ENCODE measurements around the gene PLXNA4. TPM values are rescaled to one million over a fixed set of nuclear protein-coding genes. Genes with fewer than 3 reads are reported as not detected.
"Not testable (repeated sequence)": the region's sequence is repeated elsewhere in the genome, so short reads cannot be mapped to it uniquely, and the experiment has no call there.

PLXNA4 gene
- total RNA-seq, 1 donor from 2014 or later = 14.0 TPM

GRCh38 chr7:132596588-132596987, 20.3 kb upstream of the PLXNA4 start:
- intact Hi-C loops (cut with DNase I) = no loop called here
- no peak overlapping the region for H3K27ac ChIP-seq
- H3K4me3 ChIP-seq = no peak overlapping the region
- DNase-seq (ENCODE audit: extremely low spot score in 2 of 2) = no peak
- no peaks in the 10 kb centered on the region for H3K9me3 ChIP-seq
- no peaks in the 10 kb centered on the region for H3K27me3 ChIP-seq
- no peaks in the 10 kb centered on the region for H3K36me3 ChIP-seq
- H3K4me1 ChIP-seq = no peaks in the 10 kb centered on the region
- TF ChIP-seq POLR2AphosphoS5 (IDR thresholded peaks at IDR 0.05; ENCODE audit: insufficient read depth in 1 of 2, low read depth in 1 of 2) (no peak), POLR2A (IDR thresholded peaks at IDR 0.05) (no peak)
- TF ChIP-seq, protein P1, sequence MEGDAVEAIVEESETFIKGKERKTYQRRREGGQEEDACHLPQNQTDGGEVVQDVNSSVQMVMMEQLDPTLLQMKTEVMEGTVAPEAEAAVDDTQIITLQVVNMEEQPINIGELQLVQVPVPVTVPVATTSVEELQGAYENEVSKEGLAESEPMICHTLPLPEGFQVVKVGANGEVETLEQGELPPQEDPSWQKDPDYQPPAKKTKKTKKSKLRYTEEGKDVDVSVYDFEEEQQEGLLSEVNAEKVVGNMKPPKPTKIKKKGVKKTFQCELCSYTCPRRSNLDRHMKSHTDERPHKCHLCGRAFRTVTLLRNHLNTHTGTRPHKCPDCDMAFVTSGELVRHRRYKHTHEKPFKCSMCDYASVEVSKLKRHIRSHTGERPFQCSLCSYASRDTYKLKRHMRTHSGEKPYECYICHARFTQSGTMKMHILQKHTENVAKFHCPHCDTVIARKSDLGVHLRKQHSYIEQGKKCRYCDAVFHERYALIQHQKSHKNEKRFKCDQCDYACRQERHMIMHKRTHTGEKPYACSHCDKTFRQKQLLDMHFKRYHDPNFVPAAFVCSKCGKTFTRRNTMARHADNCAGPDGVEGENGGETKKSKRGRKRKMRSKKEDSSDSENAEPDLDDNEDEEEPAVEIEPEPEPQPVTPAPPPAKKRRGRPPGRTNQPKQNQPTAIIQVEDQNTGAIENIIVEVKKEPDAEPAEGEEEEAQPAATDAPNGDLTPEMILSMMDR (IDR thresholded peaks at IDR 0.05) = no peak

DNA sequence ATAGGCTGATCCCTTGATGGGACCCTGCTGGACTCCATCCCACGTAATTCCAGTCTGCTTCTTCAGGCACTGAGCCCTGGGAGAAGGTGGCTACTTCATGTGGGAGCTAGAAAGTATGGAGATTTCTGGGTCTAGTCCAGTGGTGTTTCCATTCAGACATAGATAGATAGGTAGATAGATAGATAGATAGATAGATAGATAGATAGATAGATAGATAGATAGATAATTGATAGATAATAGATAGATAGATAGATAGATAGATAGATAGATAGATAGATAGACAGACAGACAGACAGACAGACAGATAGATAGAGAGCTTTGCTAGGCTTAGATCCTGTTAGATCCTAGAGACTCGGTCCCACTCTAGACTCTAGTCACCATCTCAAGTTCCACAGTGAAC, 18.5 kb upstream of the PLXNA4 start:
- peak in 1 of 2 donors; percentile 12 for DNase-seq (ENCODE audit: extremely low spot score in 2 of 2)
- H3K27me3 ChIP-seq; H3K9me3 ChIP-seq; H3K27ac ChIP-seq; H3K4me3 ChIP-seq; H3K36me3 ChIP-seq; intact Hi-C loops (cut with DNase I); H3K4me1 ChIP-seq: not testable (repeated sequence)

DNA sequence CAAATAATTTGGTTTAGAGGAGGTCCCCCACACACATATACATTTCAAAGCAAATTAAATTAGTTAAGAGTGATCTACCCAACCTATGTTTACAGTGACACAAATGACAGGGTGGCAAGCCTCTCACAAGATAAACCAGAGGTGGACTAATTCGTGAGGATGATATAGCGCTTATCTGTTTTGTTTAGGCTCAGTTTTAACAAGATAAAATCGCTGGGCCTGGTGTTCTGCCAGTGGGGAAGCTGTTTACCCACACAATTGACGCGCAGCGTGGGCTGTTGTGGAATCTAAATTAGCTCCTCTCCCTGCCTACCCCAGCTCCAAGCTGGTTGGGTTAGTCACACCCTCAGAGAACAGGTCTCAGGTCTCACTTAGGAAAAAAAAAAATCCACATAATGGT, 16.7 kb upstream of the PLXNA4 start:
- no peaks in the 10 kb centered on the region for H3K9me3 ChIP-seq
- no peak overlapping the region for H3K4me3 ChIP-seq
- no peaks in the 10 kb centered on the region for H3K36me3 ChIP-seq
- TF ChIP-seq, protein P1 (IDR thresholded peaks at IDR 0.05) = no peak
- TF ChIP-seq POLR2A (IDR thresholded peaks at IDR 0.05) = no peak
- H3K27me3 ChIP-seq = no peaks in the 10 kb centered on the region
- intact Hi-C loops (cut with DNase I) = no loop called here
- no peak overlapping the region for H3K27ac ChIP-seq
- no peaks in the 10 kb centered on the region for H3K4me1 ChIP-seq
- DNase-seq (ENCODE audit: extremely low spot score in 2 of 2) = no peak

- H3K27ac ChIP-seq = no peak overlapping the region
- H3K9me3 ChIP-seq = no peaks in the 10 kb centered on the region
- no peak for DNase-seq (ENCODE audit: extremely low spot score in 2 of 2)
- H3K4me3 ChIP-seq = no peak overlapping the region
- intact Hi-C loops (cut with DNase I) = no loop called here
- H3K4me1 ChIP-seq = no peaks in the 10 kb centered on the region
- H3K36me3 ChIP-seq = no peaks in the 10 kb centered on the region
- H3K27me3 ChIP-seq = no peaks in the 10 kb centered on the region
- TF ChIP-seq, protein P1 (IDR thresholded peaks at IDR 0.05) = no peak
- TF ChIP-seq POLR2A (IDR thresholded peaks at IDR 0.05) (no peak), POLR2AphosphoS5 (IDR thresholded peaks at IDR 0.05; ENCODE audit: insufficient read depth in 1 of 2, low read depth in 1 of 2) (no peak)
These were observed 16.1 kb upstream of the PLXNA4 start for GRCh38 chr7:132592231-132592920.

DNA sequence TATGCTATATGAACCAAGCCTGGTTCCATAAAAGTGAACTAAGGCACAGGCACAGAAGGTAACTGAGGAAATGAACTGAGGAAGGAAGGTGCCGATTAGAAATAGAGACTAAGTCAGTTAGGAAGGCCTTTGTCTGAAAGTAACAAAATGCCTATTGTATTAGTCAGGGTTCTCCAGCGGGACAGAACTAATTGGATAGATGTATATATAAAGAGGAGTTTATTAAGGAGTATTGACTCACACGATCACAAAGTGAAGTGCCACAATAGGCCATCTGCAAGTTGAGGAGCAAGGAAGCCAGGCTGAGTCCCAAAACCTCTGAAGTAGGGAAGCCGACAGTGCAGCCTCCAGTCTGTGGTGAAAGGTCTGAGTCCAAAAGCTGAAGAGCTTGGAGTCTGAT, 13.9 kb upstream of the PLXNA4 start:
- no peak overlapping the region for H3K4me3 ChIP-seq
- intact Hi-C loops (cut with DNase I) = no loop called here
- no peak for TF ChIP-seq POLR2A (IDR thresholded peaks at IDR 0.05)
- TF ChIP-seq POLR2AphosphoS5 (IDR thresholded peaks at IDR 0.05; ENCODE audit: insufficient read depth in 1 of 2, low read depth in 1 of 2) = no peak
- TF ChIP-seq, protein P1 (IDR thresholded peaks at IDR 0.05) = no peak

More for the DNA sequence above, 13.9 kb upstream of the PLXNA4 start:
- no peak for DNase-seq (ENCODE audit: extremely low spot score in 2 of 2)
- Histone ChIP-seq H3K36me3 (no peaks in the 10 kb centered on the region), H3K27me3 (no peaks in the 10 kb centered on the region), H3K4me1 (no peaks in the 10 kb centered on the region), H3K9me3 (no peaks in the 10 kb centered on the region), H3K27ac (no peak overlapping the region)

Measured in vagina (tissue), 2 donors.